ENCODE data around the gene DOK6.

DOK6 gene

GRCh38 chr18:69755856-69756496, 355.3 kb downstream of the DOK6 start:
- DNase-seq, result no peak

- DNase-seq, result no peak
Observed at GRCh38 chr18:69757733-69758132, 357.0 kb downstream of the DOK6 start.

GRCh38 chr18:69758458-69758857, 357.8 kb downstream of the DOK6 start:
- peak; percentile 8 for DNase-seq

GRCh38 chr18:69759046-69759445, 358.4 kb downstream of the DOK6 start:
- DNase-seq, result no peak

- DNase-seq, result no peak
Observed at GRCh38 chr18:69763002-69763401, 362.3 kb downstream of the DOK6 start.

- DNase-seq, result no peak
Observed at GRCh38 chr18:69763821-69764220, 363.1 kb downstream of the DOK6 start.

GRCh38 chr18:69770238-69770637, 369.6 kb downstream of the DOK6 start:
- no peak for DNase-seq

GRCh38 chr18:69774831-69775230, 374.1 kb downstream of the DOK6 start:
- peak; percentile 1 for DNase-seq

- DNase-seq, result no peak
Observed at GRCh38 chr18:69777248-69777647, 376.6 kb downstream of the DOK6 start.

- DNase-seq, result no peak
Observed at GRCh38 chr18:69778680-69779079, 378.0 kb downstream of the DOK6 start.

GRCh38 chr18:69780851-69781250, 380.2 kb downstream of the DOK6 start:
- DNase-seq, result no peak

GRCh38 chr18:69784815-69785214, 384.1 kb downstream of the DOK6 start:
- DNase-seq, result no peak

GRCh38 chr18:69785466-69785865, 384.8 kb downstream of the DOK6 start:
- no peak for DNase-seq

- DNase-seq, result no peak
Observed at GRCh38 chr18:69786427-69786826, 385.7 kb downstream of the DOK6 start.

- DNase-seq, result peak; percentile 44
Observed at GRCh38 chr18:69787825-69788547, 387.3 kb downstream of the DOK6 start.

- no peak for DNase-seq
Observed at GRCh38 chr18:69789794-69790193, 389.1 kb downstream of the DOK6 start.

- no peak for DNase-seq
Observed at GRCh38 chr18:69790649-69791048, 390.0 kb downstream of the DOK6 start.

- DNase-seq, result peak; percentile 32
Observed at GRCh38 chr18:69795791-69796190, 395.1 kb downstream of the DOK6 start.

- no peak for DNase-seq
Observed at GRCh38 chr18:69804776-69805501, 404.3 kb downstream of the DOK6 start.

- no peak for DNase-seq
Observed at GRCh38 chr18:69808399-69808798, 407.7 kb downstream of the DOK6 start.

GRCh38 chr18:69813559-69813958, 412.9 kb downstream of the DOK6 start:
- no peak for DNase-seq

GRCh38 chr18:69814861-69815385, 414.2 kb downstream of the DOK6 start:
- no peak for DNase-seq

GRCh38 chr18:69817335-69817940, 416.8 kb downstream of the DOK6 start:
- DNase-seq, result peak; percentile 75

Data from EL (cell line).